Hepatocyte (in vitro differentiated cells): ENCODE measurements around the gene GMDS.

Experiments
- CTCF ChIP-seq: fragments of 200-600 bp; sonication (generic); IDR thresholded peaks from 2 replicates; pipeline ENCODE4 v1.5.1; 2016; ENCODE audit warnings: antibody characterized with exemption, mild to moderate bottlenecking; ENCODE audit not compliant: poor library complexity
- EZH2 ChIP-seq: fragments of 200-600 bp; sonication (generic); IDR thresholded peaks from 2 replicates; pipeline ENCODE4 v1.6.1; 2016; ENCODE audit warnings: antibody characterized with exemption, mild to moderate bottlenecking, borderline replicate concordance
- EZH2phosphoT487 ChIP-seq: fragments of 200-600 bp; sonication (generic); IDR thresholded peaks from one replicate; pipeline ENCODE4 v1.6.1; 2018; ENCODE audit warnings: antibody characterized with exemption, mild to moderate bottlenecking, low read depth, moderate library complexity; ENCODE audit not compliant: unreplicated experiment, severe bottlenecking

- no peak for TF ChIP-seq CTCF
- no peak for TF ChIP-seq EZH2
- no peak for TF ChIP-seq EZH2phosphoT487
Observed at GRCh38 chr6:1627827-1628560, 617.4 kb downstream of the GMDS start.
